CMK (cell line): ENCODE results near the gene CPEB3.
"Not testable (repeated sequence)": the region's sequence is repeated elsewhere in the genome, so short reads cannot be mapped to it uniquely, and the experiment has no call there.

Source experiments
- DNase-seq: peaks from one replicate; pipeline ENCODE4 v3.0.0-alpha.2; 2010; ENCODE audit warnings: low read depth

The CPEB3 gene

GRCh38 chr10:92290837-92291615 lies at the start of gene CPEB3, which contains the start of gene MARCHF5:
Gene CPEB3, minus strand, starts transcription at chr10:92291078. Its CDS starts 50,728 bp downstream, at chr10:92240350.
Gene MARCHF5, plus strand, starts transcription at chr10:92291167. Its CDS starts 328 bp downstream, at chr10:92291495.
- DNase-seq, result peak; percentile 86

- not testable (repeated sequence) for DNase-seq
Observed at GRCh38 chr10:92329927-92330326, 39.0 kb upstream of the CPEB3 start.

GRCh38 chr10:92328993-92329392 lies 38.1 kb upstream of the CPEB3 start:
- no peak for DNase-seq

GRCh38 chr10:92327445-92328433 lies 36.9 kb upstream of the CPEB3 start:
- DNase-seq, result no peak

GRCh38 chr10:92323079-92323478 lies 32.2 kb upstream of the CPEB3 start:
- no peak for DNase-seq

- no peak for DNase-seq
Observed at GRCh38 chr10:92316610-92317009, 25.7 kb upstream of the CPEB3 start.

- DNase-seq, result no peak
Observed at GRCh38 chr10:92313750-92314149, 22.9 kb upstream of the CPEB3 start.

GRCh38 chr10:92309272-92309671 lies 18.4 kb upstream of the CPEB3 start:
- no peak for DNase-seq

GRCh38 chr10:92305133-92306072 lies 14.5 kb upstream of the CPEB3 start:
- DNase-seq, result no peak

GRCh38 chr10:92304061-92304460 lies 13.2 kb upstream of the CPEB3 start:
- DNase-seq, result no peak

GRCh38 chr10:92303096-92303495 lies 12.2 kb upstream of the CPEB3 start:
- no peak for DNase-seq

GRCh38 chr10:92298487-92298886 lies 7.6 kb upstream of the CPEB3 start:
- DNase-seq, result no peak

- peak; percentile 58 for DNase-seq
Observed at GRCh38 chr10:92291921-92292845, 1.3 kb upstream of the CPEB3 start.

- no peak for DNase-seq
Observed at GRCh38 chr10:92291616-92291865, 663 bp upstream of the CPEB3 start.

GRCh38 chr10:92290076-92290836 lies 622 bp downstream of the CPEB3 start:
- DNase-seq, result no peak

- DNase-seq, result no peak
Observed at GRCh38 chr10:92284112-92284704, 6.7 kb downstream of the CPEB3 start.

- DNase-seq, result no peak
Observed at GRCh38 chr10:92278996-92279696, 11.7 kb downstream of the CPEB3 start.

GRCh38 chr10:92274071-92274470 lies 16.8 kb downstream of the CPEB3 start:
- no peak for DNase-seq

GRCh38 chr10:92268748-92269147 lies 22.1 kb downstream of the CPEB3 start:
- no peak for DNase-seq
